ENCODE measurements around the gene PPP1R1B. TPM values are rescaled to one million over a fixed set of nuclear protein-coding genes. Genes with fewer than 3 reads are reported as not detected.

Gene PPP1R1B
- total and polyA plus RNA-seq, 9 of the 15 experiments (the other 6 are each of a cell fraction or from before 2014, with no cell fraction given): 0.07 to 0.18 (median 0.10) TPM; not detected in 4

- TF ChIP-seq, protein P1, sequence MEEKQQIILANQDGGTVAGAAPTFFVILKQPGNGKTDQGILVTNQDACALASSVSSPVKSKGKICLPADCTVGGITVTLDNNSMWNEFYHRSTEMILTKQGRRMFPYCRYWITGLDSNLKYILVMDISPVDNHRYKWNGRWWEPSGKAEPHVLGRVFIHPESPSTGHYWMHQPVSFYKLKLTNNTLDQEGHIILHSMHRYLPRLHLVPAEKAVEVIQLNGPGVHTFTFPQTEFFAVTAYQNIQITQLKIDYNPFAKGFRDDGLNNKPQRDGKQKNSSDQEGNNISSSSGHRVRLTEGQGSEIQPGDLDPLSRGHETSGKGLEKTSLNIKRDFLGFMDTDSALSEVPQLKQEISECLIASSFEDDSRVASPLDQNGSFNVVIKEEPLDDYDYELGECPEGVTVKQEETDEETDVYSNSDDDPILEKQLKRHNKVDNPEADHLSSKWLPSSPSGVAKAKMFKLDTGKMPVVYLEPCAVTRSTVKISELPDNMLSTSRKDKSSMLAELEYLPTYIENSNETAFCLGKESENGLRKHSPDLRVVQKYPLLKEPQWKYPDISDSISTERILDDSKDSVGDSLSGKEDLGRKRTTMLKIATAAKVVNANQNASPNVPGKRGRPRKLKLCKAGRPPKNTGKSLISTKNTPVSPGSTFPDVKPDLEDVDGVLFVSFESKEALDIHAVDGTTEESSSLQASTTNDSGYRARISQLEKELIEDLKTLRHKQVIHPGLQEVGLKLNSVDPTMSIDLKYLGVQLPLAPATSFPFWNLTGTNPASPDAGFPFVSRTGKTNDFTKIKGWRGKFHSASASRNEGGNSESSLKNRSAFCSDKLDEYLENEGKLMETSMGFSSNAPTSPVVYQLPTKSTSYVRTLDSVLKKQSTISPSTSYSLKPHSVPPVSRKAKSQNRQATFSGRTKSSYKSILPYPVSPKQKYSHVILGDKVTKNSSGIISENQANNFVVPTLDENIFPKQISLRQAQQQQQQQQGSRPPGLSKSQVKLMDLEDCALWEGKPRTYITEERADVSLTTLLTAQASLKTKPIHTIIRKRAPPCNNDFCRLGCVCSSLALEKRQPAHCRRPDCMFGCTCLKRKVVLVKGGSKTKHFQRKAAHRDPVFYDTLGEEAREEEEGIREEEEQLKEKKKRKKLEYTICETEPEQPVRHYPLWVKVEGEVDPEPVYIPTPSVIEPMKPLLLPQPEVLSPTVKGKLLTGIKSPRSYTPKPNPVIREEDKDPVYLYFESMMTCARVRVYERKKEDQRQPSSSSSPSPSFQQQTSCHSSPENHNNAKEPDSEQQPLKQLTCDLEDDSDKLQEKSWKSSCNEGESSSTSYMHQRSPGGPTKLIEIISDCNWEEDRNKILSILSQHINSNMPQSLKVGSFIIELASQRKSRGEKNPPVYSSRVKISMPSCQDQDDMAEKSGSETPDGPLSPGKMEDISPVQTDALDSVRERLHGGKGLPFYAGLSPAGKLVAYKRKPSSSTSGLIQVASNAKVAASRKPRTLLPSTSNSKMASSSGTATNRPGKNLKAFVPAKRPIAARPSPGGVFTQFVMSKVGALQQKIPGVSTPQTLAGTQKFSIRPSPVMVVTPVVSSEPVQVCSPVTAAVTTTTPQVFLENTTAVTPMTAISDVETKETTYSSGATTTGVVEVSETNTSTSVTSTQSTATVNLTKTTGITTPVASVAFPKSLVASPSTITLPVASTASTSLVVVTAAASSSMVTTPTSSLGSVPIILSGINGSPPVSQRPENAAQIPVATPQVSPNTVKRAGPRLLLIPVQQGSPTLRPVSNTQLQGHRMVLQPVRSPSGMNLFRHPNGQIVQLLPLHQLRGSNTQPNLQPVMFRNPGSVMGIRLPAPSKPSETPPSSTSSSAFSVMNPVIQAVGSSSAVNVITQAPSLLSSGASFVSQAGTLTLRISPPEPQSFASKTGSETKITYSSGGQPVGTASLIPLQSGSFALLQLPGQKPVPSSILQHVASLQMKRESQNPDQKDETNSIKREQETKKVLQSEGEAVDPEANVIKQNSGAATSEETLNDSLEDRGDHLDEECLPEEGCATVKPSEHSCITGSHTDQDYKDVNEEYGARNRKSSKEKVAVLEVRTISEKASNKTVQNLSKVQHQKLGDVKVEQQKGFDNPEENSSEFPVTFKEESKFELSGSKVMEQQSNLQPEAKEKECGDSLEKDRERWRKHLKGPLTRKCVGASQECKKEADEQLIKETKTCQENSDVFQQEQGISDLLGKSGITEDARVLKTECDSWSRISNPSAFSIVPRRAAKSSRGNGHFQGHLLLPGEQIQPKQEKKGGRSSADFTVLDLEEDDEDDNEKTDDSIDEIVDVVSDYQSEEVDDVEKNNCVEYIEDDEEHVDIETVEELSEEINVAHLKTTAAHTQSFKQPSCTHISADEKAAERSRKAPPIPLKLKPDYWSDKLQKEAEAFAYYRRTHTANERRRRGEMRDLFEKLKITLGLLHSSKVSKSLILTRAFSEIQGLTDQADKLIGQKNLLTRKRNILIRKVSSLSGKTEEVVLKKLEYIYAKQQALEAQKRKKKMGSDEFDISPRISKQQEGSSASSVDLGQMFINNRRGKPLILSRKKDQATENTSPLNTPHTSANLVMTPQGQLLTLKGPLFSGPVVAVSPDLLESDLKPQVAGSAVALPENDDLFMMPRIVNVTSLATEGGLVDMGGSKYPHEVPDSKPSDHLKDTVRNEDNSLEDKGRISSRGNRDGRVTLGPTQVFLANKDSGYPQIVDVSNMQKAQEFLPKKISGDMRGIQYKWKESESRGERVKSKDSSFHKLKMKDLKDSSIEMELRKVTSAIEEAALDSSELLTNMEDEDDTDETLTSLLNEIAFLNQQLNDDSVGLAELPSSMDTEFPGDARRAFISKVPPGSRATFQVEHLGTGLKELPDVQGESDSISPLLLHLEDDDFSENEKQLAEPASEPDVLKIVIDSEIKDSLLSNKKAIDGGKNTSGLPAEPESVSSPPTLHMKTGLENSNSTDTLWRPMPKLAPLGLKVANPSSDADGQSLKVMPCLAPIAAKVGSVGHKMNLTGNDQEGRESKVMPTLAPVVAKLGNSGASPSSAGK (IDR thresholded peaks at IDR 0.05): peak; percentile 91
- no peak for TF ChIP-seq MITF (IDR thresholded peaks at IDR 0.05)
- 0 out of 2 replicates have a peak, but pooled peaks have one; percentile 16 for TF ChIP-seq HCFC1 (IDR thresholded peaks at IDR 0.05; ENCODE audit: low read depth, low read length)
- TF ChIP-seq PBX2 (CRISPR knock-in tag; IDR thresholded peaks at IDR 0.05; ENCODE audit: low read depth): no peak
- no peak for TF ChIP-seq PBX2 (tag; conservative IDR thresholded peaks at IDR 0.05; ENCODE audit: low read depth)
- no peak for TF ChIP-seq NFYB (IDR thresholded peaks at IDR 0.05; ENCODE audit: extremely low read depth, insufficient read length)
- TF ChIP-seq KAT2B (IDR thresholded peaks at IDR 0.05; ENCODE audit: low read depth, low read length): no peak
These were observed 41.5 kb downstream of the PPP1R1B start, which contains the start of gene PNMT (continued) for GRCh38 chr17:39667945-39668924.
